ENCODE measurements around the gene MYO1B.

DNA sequence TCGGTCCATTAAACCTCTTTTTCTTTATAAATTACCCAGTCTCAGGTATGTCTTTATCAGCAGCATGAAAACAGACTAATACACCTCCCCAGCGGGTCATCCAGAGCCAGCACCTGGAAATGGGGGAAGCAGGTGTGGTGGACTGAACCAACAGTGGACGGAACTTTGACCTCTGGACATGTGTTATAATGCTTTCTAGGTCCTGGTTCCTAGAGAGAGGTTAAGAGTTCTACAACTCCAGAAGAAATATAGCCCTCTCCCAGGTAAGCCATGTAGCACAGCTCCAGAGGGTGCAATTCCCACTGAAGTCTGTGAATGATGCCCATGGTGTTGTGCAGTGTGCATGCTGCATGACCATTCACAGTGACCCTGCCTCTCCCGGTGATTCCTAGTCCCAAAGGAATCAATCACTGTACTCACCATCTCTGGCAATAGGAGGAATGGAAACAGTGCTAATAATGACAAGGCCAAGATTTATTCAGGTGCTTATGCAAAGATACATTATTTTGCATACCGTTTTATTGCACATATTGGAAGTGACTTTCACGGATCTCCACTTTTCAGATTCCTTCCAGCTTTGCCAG lies 45.2 kb upstream of the MYO1B start:
- TF ChIP-seq, protein P1, sequence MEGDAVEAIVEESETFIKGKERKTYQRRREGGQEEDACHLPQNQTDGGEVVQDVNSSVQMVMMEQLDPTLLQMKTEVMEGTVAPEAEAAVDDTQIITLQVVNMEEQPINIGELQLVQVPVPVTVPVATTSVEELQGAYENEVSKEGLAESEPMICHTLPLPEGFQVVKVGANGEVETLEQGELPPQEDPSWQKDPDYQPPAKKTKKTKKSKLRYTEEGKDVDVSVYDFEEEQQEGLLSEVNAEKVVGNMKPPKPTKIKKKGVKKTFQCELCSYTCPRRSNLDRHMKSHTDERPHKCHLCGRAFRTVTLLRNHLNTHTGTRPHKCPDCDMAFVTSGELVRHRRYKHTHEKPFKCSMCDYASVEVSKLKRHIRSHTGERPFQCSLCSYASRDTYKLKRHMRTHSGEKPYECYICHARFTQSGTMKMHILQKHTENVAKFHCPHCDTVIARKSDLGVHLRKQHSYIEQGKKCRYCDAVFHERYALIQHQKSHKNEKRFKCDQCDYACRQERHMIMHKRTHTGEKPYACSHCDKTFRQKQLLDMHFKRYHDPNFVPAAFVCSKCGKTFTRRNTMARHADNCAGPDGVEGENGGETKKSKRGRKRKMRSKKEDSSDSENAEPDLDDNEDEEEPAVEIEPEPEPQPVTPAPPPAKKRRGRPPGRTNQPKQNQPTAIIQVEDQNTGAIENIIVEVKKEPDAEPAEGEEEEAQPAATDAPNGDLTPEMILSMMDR (conservative IDR thresholded peaks at IDR 0.05 in 1 of 2, IDR thresholded peaks at IDR 0.05 in 1 of 2; ENCODE audit: low read depth in 1 of 2, low read length in 2 of 2): no peak
- no peak for TF ChIP-seq EZH2 (IDR thresholded peaks at IDR 0.05; ENCODE audit: low read length, missing control alignments)

All from fibroblast of lung (primary cell).